ENCODE results near the gene GNPTG.
"Not testable (repeated sequence)": the region's sequence is repeated elsewhere in the genome, so short reads cannot be mapped to it uniquely, and the experiment has no call there.

The GNPTG gene

DNA sequence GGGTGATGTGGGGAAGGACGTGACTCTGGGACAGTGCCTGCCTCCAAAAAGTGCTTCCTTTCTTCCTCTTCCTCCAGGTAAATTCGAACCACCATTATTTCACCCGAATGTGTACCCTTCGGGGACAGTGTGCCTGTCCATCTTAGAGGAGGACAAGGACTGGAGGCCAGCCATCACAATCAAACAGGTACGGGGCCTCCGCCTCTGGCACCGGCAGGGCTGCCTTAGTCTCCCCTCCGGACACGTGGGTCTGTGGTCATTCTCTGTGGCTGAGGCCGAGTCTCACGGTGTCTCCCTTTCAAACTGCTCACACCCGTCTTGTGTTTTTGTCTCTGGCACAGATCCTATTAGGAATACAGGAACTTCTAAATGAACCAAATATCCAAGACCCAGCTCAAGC, 31.6 kb upstream of the GNPTG start:
- no peak for DNase-seq

GRCh38 chr16:1320658-1321240, 31.0 kb upstream of the GNPTG start:
- DNase-seq = no peak

DNA sequence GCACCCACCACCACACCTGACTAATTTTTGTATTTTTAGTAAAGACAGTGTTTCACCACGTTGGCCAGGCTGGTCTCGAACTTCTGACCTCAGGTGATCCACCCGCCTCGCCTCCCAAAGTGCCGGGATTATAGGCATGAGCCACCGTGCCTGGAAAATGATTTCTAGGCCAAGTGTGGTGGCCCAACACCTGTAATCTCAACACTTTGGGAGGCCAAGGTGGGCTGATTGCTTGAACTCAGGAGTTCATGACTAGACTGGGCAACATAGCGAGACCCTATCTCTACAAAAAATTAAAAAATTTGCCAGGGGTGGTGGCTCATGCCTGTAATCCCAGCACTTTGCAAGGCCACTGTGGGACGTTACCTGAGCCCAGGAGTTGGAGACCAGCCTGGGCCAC, 29.3 kb upstream of the GNPTG start:
- DNase-seq = no peak

DNA sequence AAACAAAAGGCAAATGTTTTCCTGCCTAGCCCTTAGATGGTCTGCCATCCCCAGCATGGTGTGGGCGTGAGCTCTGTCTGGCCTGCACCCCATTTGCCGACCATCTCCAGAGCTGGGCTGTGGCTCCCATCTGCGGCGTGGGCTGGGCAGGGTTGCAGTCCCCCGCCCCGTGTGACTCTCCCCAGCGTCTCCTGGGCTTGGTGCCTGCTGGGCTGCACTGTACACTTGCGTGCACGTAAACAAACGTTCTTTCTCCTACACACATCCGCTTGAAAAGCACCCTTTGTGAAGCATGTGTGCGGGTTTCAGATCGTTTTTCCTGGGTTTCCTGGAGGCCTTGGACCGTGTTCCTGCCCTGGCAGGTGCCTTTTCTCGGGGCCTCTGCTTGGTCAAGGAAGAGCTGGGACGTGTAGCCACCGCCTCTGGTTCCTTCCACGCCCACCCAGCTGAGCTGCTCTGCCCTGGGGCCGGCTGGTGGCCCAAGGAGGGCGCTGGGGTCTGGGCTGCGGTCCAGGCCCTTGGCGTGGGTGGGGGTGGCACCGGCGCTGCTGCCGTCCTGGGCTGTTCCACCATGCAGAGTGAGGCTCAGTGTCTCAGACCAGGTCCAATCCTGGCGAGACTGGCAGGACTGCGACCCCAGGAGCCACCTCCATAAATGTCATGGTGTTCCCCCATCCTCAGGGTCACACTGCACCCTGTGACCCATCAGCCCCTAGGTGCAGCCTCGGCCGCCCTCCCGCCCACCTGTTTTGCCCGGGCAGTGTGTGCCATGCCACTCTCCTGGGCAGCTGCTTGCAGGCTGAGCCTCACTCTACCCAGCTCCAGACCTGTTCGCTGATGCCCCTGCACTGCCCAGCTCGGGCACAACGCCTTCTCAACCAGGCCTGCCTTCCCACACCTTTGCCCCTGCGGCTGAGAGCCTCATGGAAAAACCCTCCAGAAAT, 28.2 kb upstream of the GNPTG start:
- no peak for DNase-seq

- DNase-seq = no peak
Measured at GRCh38 chr16:1324286-1324826, 27.4 kb upstream of the GNPTG start.

GRCh38 chr16:1325261-1325660, 26.5 kb upstream of the GNPTG start:
- DNase-seq = no peak

DNA sequence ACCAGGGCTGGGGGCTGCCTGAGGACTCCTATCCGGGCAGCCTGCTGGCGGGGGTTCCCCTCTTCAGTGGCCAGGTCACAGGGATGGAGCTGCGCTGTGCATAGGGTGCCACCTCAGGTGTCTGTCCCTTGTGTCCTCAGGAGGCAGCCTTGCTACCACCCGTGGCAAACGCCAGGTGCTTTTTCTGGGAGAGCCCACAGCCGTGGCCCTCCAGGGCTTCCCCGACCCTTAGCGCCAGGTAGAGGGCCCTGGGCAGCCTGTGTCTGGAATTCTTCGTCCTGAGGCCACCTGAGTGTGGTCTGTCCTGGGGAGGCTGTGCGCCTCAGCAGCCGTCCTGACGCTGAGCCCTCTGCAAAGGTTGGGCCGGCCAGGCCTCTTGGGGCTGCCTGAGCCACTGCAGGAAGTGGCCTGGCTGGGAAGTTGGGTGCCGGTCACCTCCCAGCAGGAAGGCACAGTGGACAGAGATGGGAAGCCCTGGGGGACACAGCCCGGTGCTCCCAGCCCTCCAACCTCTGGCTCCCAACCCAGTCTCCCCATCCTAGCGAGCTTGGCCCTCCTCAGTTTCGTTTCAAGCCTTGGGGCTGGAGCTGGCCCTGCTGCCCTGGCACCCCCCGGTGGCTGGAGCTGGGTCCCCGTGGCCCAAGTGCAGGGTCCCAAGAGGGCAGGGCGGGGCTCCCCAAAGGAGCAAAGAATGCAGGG, 25.9 kb upstream of the GNPTG start:
- no peak for DNase-seq

DNA sequence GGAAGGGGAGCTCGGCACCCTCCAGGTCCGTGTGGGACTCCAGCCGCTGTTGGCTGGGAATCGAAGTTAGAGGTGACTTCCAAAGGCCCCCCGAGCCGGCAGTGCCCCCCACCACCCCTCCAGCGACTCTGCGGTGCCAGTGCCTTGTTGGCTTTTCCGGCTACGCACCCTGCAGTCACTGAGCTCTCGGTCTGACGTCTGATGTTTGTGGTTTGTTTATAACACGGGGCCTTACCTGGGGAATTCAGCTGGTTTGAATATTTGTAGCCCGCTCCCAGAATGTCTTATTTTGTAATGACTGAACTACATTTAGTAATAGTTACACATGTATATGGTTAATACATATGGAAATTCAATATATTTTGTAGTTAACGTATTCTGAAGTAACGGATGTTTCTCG, 25.3 kb upstream of the GNPTG start:
- DNase-seq = no peak

DNA sequence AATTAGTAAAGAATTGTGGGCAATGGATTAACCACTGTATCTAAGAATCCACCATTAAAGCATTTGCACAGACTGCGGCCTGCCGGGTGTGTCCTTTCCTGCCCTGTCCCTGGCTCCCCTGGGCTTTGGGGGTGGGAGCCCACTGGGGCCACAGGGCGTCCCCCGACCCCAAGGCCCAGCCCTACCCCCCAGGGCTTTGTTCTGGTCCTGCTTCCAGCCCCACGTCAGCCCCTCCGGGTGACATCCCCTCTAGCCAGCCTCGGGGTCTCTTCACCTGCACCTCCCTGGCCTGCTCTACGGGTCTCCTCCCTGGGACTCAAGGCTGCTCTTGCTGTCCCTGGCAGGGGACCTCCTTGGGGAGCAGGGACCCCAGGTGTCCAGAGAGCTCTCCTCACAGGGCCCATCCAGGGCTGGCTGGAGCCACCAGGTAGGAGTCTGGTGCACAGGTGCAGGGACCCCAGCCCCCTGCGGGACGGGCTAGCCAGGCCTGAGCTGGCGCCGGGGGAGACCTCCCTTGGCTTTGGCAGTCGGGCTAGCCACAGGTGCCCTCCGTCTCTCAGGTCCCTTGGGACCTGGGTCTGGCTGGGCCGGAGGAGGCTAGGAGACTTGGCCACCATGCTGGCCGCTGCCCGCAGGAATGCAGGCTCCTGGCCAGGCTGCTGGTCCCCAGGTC, 24.6 kb upstream of the GNPTG start:
- no peak for DNase-seq

DNA sequence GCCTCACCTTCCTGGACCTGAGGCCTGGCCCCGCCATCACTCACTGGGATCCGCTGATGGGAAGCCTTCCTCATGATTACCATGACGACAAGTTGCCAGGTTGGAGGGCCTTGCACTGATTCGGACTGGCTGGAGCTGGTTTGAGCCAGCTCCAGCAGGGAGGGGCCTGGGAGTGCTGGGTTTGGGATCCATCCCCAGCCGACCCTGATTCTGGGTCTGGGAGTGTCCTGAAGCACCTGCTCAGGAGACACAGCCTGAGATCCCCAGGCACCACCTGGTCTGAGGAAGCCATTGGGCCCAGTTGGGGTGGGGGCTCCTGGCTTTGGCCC, 24.1 kb upstream of the GNPTG start:
- no peak for DNase-seq

- not testable (repeated sequence) for DNase-seq
Measured at GRCh38 chr16:1328136-1328535, 23.6 kb upstream of the GNPTG start.

GRCh38 chr16:1328961-1329360, 22.8 kb upstream of the GNPTG start:
- DNase-seq = not testable (repeated sequence)

GRCh38 chr16:1330260-1330914, 21.3 kb upstream of the GNPTG start:
- DNase-seq = no peak

DNA sequence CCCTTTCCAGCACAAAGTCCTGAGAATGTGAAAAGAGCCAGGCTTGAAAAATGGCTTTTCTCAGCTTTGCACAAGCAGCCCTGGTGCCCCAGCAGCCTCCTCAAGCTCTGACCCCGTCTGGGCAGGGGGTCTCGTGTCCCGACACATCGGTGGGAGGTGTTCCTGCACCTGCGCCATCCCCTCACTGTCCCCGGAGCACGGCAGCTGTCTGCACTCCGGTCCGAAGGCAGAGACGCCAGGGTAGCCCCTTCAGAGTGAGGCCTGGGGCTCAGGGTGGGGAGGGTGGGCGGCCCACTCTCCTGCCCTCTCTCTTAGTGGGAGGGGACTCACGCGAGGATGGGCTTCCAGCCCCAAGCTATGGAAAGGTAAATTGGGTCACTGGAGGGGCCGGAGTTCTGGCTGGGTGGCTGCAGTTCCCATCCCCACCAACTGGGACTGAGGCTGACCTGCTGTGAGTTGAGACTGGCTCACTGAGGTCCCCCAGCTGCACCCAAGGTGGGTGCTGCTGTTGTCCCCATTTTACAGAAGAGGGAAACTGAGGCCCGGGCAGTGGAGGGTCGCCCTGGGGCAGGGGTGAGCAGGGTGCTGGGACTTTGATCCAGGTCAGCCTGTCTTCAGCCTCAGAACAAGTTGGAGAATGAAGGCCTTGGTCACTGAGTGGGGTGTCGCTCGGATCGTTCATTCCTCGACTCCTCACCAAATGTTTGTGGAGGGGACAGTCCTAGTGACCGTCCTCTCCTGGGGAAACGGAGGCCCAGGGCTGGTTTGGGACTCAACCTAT, 20.6 kb upstream of the GNPTG start:
- no peak for DNase-seq

DNA sequence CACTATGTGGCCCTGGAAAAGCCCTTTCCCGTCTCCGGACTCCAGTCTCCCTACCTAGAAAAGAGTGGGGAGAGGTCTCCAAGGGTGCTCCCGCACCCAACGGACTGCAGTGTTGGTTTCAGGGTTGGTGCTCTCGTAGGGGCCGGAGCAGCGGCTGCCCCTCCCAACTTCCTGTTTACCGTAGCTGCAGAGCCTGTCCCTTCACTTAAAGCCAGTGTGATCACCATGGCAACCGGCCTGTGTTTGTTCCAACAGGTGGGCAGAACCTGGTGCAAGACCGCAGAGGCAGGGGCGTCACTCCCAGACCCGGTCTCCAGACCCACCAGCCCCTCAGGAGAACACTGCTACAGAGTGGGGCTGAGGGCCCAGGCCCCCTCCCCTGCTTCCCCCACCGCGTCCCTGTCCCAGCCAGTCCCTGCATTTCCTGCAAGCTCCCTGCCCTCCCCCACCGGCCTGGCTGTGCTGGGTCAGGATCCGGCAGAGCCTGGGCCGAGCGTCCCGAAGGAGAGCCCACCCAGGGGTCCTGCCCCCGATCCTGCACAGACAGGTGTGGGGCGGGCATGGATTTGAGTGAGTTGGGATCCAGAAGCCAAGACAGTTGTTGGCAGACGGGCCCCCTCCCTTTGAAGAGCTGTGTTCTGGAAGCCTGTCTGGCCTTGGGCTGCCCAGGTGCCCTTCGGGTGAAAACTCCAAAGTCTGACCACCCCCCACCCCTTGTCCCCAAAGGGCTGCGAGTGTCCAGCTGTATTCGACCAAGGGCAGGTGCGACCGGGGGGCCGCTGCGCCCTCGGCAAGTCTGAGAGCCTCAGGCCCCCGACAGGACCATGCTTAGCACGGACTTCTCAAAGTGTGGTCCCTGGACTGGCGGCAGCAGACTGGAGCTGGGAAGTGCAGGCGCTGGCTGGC, 19.8 kb upstream of the GNPTG start:
- DNase-seq = peak; percentile 44

DNA sequence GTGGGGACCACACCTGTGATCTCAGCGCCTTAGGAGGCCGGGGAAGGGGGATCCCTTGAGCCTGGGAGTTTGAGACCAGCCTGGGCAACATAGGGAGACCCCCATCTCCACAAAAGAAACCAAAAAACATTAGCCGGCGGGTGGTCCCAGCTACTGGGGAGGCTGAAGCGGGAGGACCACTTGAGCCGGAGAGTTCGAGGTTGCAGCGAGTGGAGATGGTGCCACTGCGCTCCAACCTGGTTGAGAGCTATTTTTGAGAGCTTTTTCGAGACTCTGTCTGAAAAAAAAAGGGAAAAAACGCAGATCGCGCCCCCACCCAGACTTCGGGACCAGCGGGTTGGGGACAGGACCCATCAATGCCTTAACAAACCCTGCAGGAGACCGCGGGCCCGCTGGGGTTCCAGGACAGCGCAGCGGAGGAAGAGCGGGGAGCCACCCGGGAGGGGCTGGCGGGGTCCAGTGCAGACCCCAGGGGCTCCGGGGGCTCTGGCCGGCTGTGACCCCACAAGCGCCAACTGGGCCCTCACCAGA, 19.0 kb upstream of the GNPTG start:
- no peak for DNase-seq

- peak; percentile 50 for DNase-seq
Measured at GRCh38 chr16:1333149-1333812, 18.4 kb upstream of the GNPTG start, which contains the start of gene BAIAP3. Gene BAIAP3 (plus strand): TSS chr16:1333645. CDS start chr16:1338550, 4,905 bp downstream.

DNA sequence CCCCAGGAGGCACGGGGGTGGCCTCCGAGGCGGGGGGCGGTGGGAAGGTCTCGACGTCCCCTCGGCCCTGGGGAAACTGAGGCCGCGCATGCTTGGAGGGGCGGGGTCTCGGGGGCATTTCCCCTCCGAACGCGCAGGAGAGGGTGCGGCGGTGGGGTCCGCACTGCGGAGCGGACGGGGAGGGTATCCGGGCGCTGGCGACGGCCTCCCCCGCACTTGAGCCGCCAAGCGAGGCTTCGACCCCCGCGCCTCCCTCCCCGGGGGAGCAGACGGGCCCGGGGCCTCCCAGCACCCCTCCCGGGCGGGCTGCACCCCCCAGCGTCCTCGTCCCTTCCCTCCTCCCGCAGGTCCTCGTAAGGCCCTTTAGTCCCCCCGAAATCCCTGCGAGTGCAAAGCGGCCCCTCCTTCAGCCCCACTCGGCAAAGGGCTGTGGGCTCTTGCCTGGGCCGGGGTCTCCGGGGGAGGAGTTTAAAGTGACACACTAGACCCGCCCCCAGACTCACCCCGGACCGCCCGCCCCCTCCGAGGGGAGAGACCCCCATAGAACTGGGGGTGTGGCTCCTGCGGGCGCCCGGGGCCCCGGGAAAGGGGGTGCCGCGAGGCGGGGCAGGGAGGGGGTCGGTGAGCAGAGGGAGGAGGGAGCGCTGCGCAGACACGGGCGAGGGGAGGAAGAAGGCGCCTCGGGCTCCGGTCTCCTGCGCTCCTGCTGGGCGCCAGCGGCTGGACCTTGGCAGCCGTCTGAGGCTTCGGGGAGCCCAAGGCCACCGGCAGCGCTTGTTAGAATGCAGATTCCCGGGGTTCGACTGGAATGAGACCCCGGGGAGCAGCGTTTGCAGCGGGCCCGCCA, 17.7 kb upstream of the GNPTG start:
- DNase-seq = no peak

DNA sequence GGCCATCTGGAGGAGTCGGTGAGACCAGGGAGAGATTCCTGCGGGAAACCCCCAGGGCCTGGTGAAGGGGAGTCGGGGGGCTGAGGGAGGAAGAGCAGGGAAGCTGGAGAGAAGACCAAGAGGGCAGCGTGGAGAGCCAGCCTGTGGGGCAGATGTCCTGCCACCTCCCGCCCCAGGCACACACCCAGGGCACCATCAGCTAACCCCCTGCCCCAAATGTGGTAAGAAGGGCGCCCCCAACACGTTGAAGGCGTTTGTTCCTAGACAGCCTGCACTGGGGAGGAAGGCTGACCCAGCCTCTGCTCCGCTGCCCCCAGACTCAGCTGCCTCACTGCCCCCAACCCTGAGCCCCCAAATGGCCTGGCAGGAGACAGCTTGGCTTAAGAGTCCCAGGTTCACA, 17.0 kb upstream of the GNPTG start:
- DNase-seq = no peak
